HEK293 (cell line): Measurements from ENCODE around the gene NPTXR.

Experiments
- BCL11A ChIP-seq: fragments of 450-650 bp; formaldehyde crosslinking; IDR thresholded peaks from 2 replicates; pipeline ENCODE4 v1.5.1; 2016; ENCODE audit warnings: low read depth, missing biosample characterization, missing genetic modification characterization
- GLI4 ChIP-seq: fragments of 450-650 bp; formaldehyde crosslinking; IDR thresholded peaks from 2 replicates; pipeline ENCODE4 v1.5.1; 2016; ENCODE audit warnings: missing biosample characterization, missing genetic modification characterization
- GLIS1 ChIP-seq: fragments of 450-650 bp; formaldehyde crosslinking; IDR thresholded peaks from 2 replicates; pipeline ENCODE4 v1.5.1; 2016; ENCODE audit warnings: missing biosample characterization, missing genetic modification characterization
- HOXA7 ChIP-seq: sonication (generic); formaldehyde crosslinking; IDR thresholded peaks from 2 replicates; pipeline ENCODE4 v1.8.1; 2022; ENCODE audit warnings: missing genetic modification reagents, borderline replicate concordance
- HOXC10 ChIP-seq: sonication (generic); formaldehyde crosslinking; IDR thresholded peaks from 2 replicates; pipeline ENCODE4 v1.8.1; 2023; ENCODE audit warnings: mild to moderate bottlenecking, missing genetic modification reagents
- KLF1 ChIP-seq: fragments of 450-650 bp; formaldehyde crosslinking; IDR thresholded peaks from 2 replicates; pipeline ENCODE4 v1.5.1; 2016; ENCODE audit warnings: missing biosample characterization, missing genetic modification characterization
- KLF10 ChIP-seq: fragments of 450-650 bp; IDR thresholded peaks from 2 replicates; pipeline ENCODE4 v1.5.1; 2018; ENCODE audit warnings: missing biosample characterization, mild to moderate bottlenecking, missing genetic modification characterization
- KLF7 ChIP-seq: fragments of 450-650 bp; formaldehyde crosslinking; IDR thresholded peaks from 2 replicates; pipeline ENCODE4 v1.5.1; 2016; ENCODE audit warnings: missing biosample characterization, missing genetic modification characterization, borderline replicate concordance
- KLF8 ChIP-seq: fragments of 450-650 bp; formaldehyde crosslinking; IDR thresholded peaks from 2 replicates; pipeline ENCODE4 v1.5.1; 2016; ENCODE audit warnings: missing biosample characterization, missing genetic modification characterization
- KLF9 ChIP-seq: fragments of 450-650 bp; formaldehyde crosslinking; IDR thresholded peaks from 2 replicates; pipeline ENCODE4 v1.5.1; 2016; ENCODE audit warnings: missing biosample characterization, missing genetic modification characterization, low read depth
- MZF1 ChIP-seq: fragments of 450-650 bp; formaldehyde crosslinking; IDR thresholded peaks from 2 replicates; pipeline ENCODE4 v1.5.1; 2017; ENCODE audit warnings: missing biosample characterization, missing genetic modification characterization, borderline replicate concordance
- OVOL3 ChIP-seq: fragments of 450-650 bp; formaldehyde crosslinking; IDR thresholded peaks from 2 replicates; pipeline ENCODE4 v1.5.1; 2016; ENCODE audit warnings: missing biosample characterization, missing genetic modification characterization
- SCRT2 ChIP-seq: fragments of 450-650 bp; formaldehyde crosslinking; IDR thresholded peaks from 2 replicates; pipeline ENCODE4 v1.5.1; 2016; ENCODE audit warnings: missing biosample characterization, missing genetic modification characterization
- TRIM28 ChIP-seq: IDR thresholded peaks from 2 replicates; pipeline ENCODE4 v1.6.1; 2011; ENCODE audit warnings: low read length, control low read depth, borderline replicate concordance
- WT1 ChIP-seq: fragments of 450-650 bp; formaldehyde crosslinking; IDR thresholded peaks from 2 replicates; pipeline ENCODE4 v1.5.1; 2016; ENCODE audit warnings: missing biosample characterization, missing genetic modification characterization
- ZBTB17 ChIP-seq: fragments of 450-650 bp; formaldehyde crosslinking; IDR thresholded peaks from 2 replicates; pipeline ENCODE4 v1.5.1; 2016; ENCODE audit warnings: missing biosample characterization, missing genetic modification characterization
- ZBTB48 ChIP-seq: fragments of 450-650 bp; formaldehyde crosslinking; IDR thresholded peaks from 2 replicates; pipeline ENCODE4 v1.5.1; 2016; ENCODE audit warnings: missing biosample characterization, missing genetic modification characterization
- ZIC2 ChIP-seq: fragments of 450-650 bp; formaldehyde crosslinking; IDR thresholded peaks from 2 replicates; pipeline ENCODE4 v1.5.1; 2016; ENCODE audit warnings: missing biosample characterization, missing genetic modification characterization
- ZNF114 ChIP-seq: fragments of 450-650 bp; formaldehyde crosslinking; IDR thresholded peaks from 2 replicates; pipeline ENCODE4 v1.5.0; 2017; ENCODE audit warnings: missing biosample characterization, missing genetic modification characterization
- ZNF146 ChIP-seq: fragments of 450-650 bp; formaldehyde crosslinking; IDR thresholded peaks from 2 replicates; pipeline ENCODE4 v1.5.1; 2016; ENCODE audit warnings: missing biosample characterization, missing genetic modification characterization
- ZNF174 ChIP-seq: fragments of 450-650 bp; formaldehyde crosslinking; IDR thresholded peaks from 2 replicates; pipeline ENCODE4 v1.5.0; 2017; ENCODE audit warnings: missing biosample characterization, mild to moderate bottlenecking, missing genetic modification characterization
- ZNF2 ChIP-seq: fragments of 450-650 bp; formaldehyde crosslinking; IDR thresholded peaks from 2 replicates; pipeline ENCODE4 v1.5.1; 2016; ENCODE audit warnings: missing biosample characterization, missing genetic modification characterization
- ZNF214 ChIP-seq: fragments of 450-650 bp; formaldehyde crosslinking; IDR thresholded peaks from 2 replicates; pipeline ENCODE4 v1.5.1; 2017; ENCODE audit warnings: missing biosample characterization, mild to moderate bottlenecking, missing genetic modification characterization, borderline replicate concordance
- ZNF24 ChIP-seq: fragments of 450-650 bp; formaldehyde crosslinking; IDR thresholded peaks from 2 replicates; pipeline ENCODE4 v1.5.1; 2016; ENCODE audit warnings: missing biosample characterization, missing genetic modification characterization
- ZNF292 ChIP-seq: fragments of 450-650 bp; formaldehyde crosslinking; IDR thresholded peaks from 2 replicates; pipeline ENCODE4 v1.5.1; 2016; ENCODE audit warnings: low read depth, missing biosample characterization, missing genetic modification characterization, borderline replicate concordance
- ZNF341 ChIP-seq: fragments of 450-650 bp; formaldehyde crosslinking; IDR thresholded peaks from 2 replicates; pipeline ENCODE4; 2016; ENCODE audit warnings: low read depth, missing biosample characterization, missing genetic modification characterization
- ZNF366 ChIP-seq: fragments of 450-650 bp; formaldehyde crosslinking; conservative IDR thresholded peaks from 2 replicates; pipeline ENCODE4 v1.5.1; 2016; ENCODE audit warnings: missing biosample characterization, missing genetic modification characterization
- ZNF394 ChIP-seq: fragments of 450-650 bp; formaldehyde crosslinking; IDR thresholded peaks from 2 replicates; pipeline ENCODE4 v1.5.1; 2016; ENCODE audit warnings: missing biosample characterization, missing genetic modification characterization, mild to moderate bottlenecking, moderate library complexity, borderline replicate concordance
- ZNF501 ChIP-seq: fragments of 450-650 bp; formaldehyde crosslinking; IDR thresholded peaks from 2 replicates; pipeline ENCODE4 v1.5.1; 2016; ENCODE audit warnings: missing biosample characterization, missing genetic modification characterization
- ZNF558 ChIP-seq: fragments of 450-650 bp; formaldehyde crosslinking; IDR thresholded peaks from 2 replicates; pipeline ENCODE4 v1.5.1; 2016; ENCODE audit warnings: missing biosample characterization, missing genetic modification characterization
- ZNF585B ChIP-seq: fragments of 450-650 bp; formaldehyde crosslinking; IDR thresholded peaks from 2 replicates; pipeline ENCODE4 v1.5.1; 2016; ENCODE audit warnings: missing biosample characterization, missing genetic modification characterization
- ZNF626 ChIP-seq: fragments of 450-650 bp; sonication (Bioruptor Pico); formaldehyde crosslinking; IDR thresholded peaks from 2 replicates; pipeline ENCODE4 v1.5.1; 2018; ENCODE audit warnings: missing biosample characterization, missing genetic modification characterization, inconsistent platforms
- ZNF658 ChIP-seq: fragments of 450-650 bp; formaldehyde crosslinking; IDR thresholded peaks from 2 replicates; pipeline ENCODE4; 2016; ENCODE audit warnings: missing biosample characterization, missing genetic modification characterization
- ZNF747 ChIP-seq: fragments of 450-650 bp; formaldehyde crosslinking; IDR thresholded peaks from 2 replicates; pipeline ENCODE4 v1.5.1; 2016; ENCODE audit warnings: missing biosample characterization, missing genetic modification characterization
- ZNF785 ChIP-seq: fragments of 450-650 bp; formaldehyde crosslinking; IDR thresholded peaks from 2 replicates; pipeline ENCODE4 v1.5.1; 2016; ENCODE audit warnings: missing biosample characterization, missing genetic modification characterization
- ZNF792 ChIP-seq: fragments of 450-650 bp; formaldehyde crosslinking; IDR thresholded peaks from 2 replicates; pipeline ENCODE4 v1.5.1; 2016; ENCODE audit warnings: missing biosample characterization, missing genetic modification characterization
- ZNF830 ChIP-seq: fragments of 450-650 bp; IDR thresholded peaks from 2 replicates; pipeline ENCODE4 v1.5.0; 2018; ENCODE audit warnings: missing biosample characterization, missing genetic modification characterization, low read depth, mild to moderate bottlenecking, moderate library complexity
- ZSCAN16 ChIP-seq: fragments of 450-650 bp; formaldehyde crosslinking; IDR thresholded peaks from 2 replicates; pipeline ENCODE4 v1.5.1; 2016; ENCODE audit warnings: missing biosample characterization, missing genetic modification characterization
- ZSCAN30 ChIP-seq: fragments of 450-650 bp; IDR thresholded peaks from 2 replicates; pipeline ENCODE4 v1.5.1; 2018; ENCODE audit warnings: missing biosample characterization, mild to moderate bottlenecking, missing genetic modification characterization, moderate library complexity
- ZXDB ChIP-seq: fragments of 450-650 bp; formaldehyde crosslinking; IDR thresholded peaks from 2 replicates; pipeline ENCODE4 v1.5.1; 2016; ENCODE audit warnings: missing biosample characterization, missing genetic modification characterization
- TF ChIP-seq, protein P1 (sequence below): fragments of 450-650 bp; formaldehyde crosslinking; IDR thresholded peaks from 2 replicates; pipeline ENCODE4 v1.5.1; 2016; ENCODE audit warnings: missing biosample characterization, missing genetic modification characterization
- TF ChIP-seq, protein P2 (sequence below): fragments of 450-650 bp; formaldehyde crosslinking; IDR thresholded peaks from 2 replicates; pipeline ENCODE4 v1.5.1; 2016; ENCODE audit warnings: missing biosample characterization, missing genetic modification characterization, low read depth

NPTXR gene

DNA sequence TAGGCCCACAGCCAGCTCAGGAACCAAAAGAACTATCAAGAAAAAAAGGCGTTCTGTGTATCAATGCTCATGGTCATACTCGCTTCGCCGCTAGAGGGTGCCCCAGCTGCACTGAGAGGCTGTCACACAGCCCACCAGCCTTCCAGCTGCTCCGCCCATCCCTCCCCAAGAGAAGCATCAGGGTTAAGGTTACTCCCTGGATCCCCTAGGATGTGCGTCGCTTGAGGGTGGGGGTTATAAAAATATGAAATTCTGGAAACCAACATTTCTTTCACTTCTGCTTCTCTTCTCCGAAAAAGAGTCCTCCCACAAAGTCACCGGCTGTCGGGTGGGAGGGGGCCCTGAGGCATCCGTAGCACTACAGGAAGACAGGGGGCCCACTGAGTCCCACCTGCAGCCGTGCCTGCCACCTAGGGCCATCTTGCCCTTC is 26.5 kb upstream of the NPTXR start (continued):
- TF ChIP-seq, protein P1, sequence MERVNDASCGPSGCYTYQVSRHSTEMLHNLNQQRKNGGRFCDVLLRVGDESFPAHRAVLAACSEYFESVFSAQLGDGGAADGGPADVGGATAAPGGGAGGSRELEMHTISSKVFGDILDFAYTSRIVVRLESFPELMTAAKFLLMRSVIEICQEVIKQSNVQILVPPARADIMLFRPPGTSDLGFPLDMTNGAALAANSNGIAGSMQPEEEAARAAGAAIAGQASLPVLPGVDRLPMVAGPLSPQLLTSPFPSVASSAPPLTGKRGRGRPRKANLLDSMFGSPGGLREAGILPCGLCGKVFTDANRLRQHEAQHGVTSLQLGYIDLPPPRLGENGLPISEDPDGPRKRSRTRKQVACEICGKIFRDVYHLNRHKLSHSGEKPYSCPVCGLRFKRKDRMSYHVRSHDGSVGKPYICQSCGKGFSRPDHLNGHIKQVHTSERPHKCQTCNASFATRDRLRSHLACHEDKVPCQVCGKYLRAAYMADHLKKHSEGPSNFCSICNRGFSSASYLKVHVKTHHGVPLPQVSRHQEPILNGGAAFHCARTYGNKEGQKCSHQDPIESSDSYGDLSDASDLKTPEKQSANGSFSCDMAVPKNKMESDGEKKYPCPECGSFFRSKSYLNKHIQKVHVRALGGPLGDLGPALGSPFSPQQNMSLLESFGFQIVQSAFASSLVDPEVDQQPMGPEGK (tag by site-specific recombination): peak; percentile 70
- TF ChIP-seq ZIC2 (tag by site-specific recombination): 0 out of 2 replicates have a peak, but pooled peaks have one; percentile 23
- peak; percentile 87 for TF ChIP-seq ZNF394 (tag by site-specific recombination)
- no peak for TF ChIP-seq ZNF114 (tag by site-specific recombination)
- no peak for TF ChIP-seq HOXA7 (CRISPR knock-in tag)
- TF ChIP-seq KLF8 (tag by site-specific recombination): peak; percentile 51; the same call in 1 of the 2 replicates
- TF ChIP-seq KLF7 (tag by site-specific recombination): peak; percentile 78; the same call in 1 of the 2 replicates
- TF ChIP-seq GLIS1: peak; percentile 71
- no peak for TF ChIP-seq GLI4 (tag by site-specific recombination)
- no peak; the same call in 1 of the 2 replicates for TF ChIP-seq MZF1 (tag by site-specific recombination)
- TF ChIP-seq SCRT2: no peak
- TF ChIP-seq TRIM28: peak; percentile 38; the same call in 1 of the 2 replicates
- no peak for TF ChIP-seq ZNF214 (tag by site-specific recombination)
- no peak for TF ChIP-seq ZNF626
- TF ChIP-seq ZSCAN30 (tag by site-specific recombination): peak; percentile 18; the same call in 1 of the 2 replicates
- TF ChIP-seq ZNF501 (tag by site-specific recombination): peak; percentile 25; the same call in 1 of the 2 replicates
- peak; percentile 52; the same call in 1 of the 2 replicates for TF ChIP-seq KLF10
- TF ChIP-seq, protein P2, sequence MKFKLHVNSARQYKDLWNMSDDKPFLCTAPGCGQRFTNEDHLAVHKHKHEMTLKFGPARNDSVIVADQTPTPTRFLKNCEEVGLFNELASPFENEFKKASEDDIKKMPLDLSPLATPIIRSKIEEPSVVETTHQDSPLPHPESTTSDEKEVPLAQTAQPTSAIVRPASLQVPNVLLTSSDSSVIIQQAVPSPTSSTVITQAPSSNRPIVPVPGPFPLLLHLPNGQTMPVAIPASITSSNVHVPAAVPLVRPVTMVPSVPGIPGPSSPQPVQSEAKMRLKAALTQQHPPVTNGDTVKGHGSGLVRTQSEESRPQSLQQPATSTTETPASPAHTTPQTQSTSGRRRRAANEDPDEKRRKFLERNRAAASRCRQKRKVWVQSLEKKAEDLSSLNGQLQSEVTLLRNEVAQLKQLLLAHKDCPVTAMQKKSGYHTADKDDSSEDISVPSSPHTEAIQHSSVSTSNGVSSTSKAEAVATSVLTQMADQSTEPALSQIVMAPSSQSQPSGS (tag by site-specific recombination): no peak
- 0 out of 2 replicates have a peak, but pooled peaks have one; percentile 9 for TF ChIP-seq ZXDB (tag by site-specific recombination)
- TF ChIP-seq ZSCAN16: no peak
- no peak for TF ChIP-seq ZNF585B (tag by site-specific recombination)
- no peak for TF ChIP-seq ZNF558 (tag by site-specific recombination)
- no peak for TF ChIP-seq ZNF747
- peak; percentile 39; the same call in 1 of the 2 replicates for TF ChIP-seq ZBTB48 (tag by site-specific recombination)
- TF ChIP-seq ZNF292 (tag by site-specific recombination): no peak
- TF ChIP-seq ZNF341 (tag by site-specific recombination): peak; percentile 70
- TF ChIP-seq HOXC10 (CRISPR knock-in tag): no peak
- TF ChIP-seq ZNF174 (tag by site-specific recombination): no peak
- TF ChIP-seq OVOL3 (tag by site-specific recombination): no peak
- TF ChIP-seq ZNF366 (tag by site-specific recombination): peak; percentile 57
- TF ChIP-seq ZNF792 (tag by site-specific recombination): no peak
- no peak for TF ChIP-seq ZNF24 (tag by site-specific recombination)
- no peak for TF ChIP-seq BCL11A (tag by site-specific recombination)
- TF ChIP-seq KLF9 (tag by site-specific recombination): 0 out of 2 replicates have a peak, but pooled peaks have one; percentile 48
- TF ChIP-seq KLF1 (tag by site-specific recombination): 0 out of 2 replicates have a peak, but pooled peaks have one; percentile 31
- TF ChIP-seq ZNF830 (tag by site-specific recombination): no peak
- TF ChIP-seq ZNF2 (tag by site-specific recombination): 0 out of 2 replicates have a peak, but pooled peaks have one; percentile 40
- TF ChIP-seq ZNF658 (tag by site-specific recombination): no peak
- peak; percentile 40; the same call in 1 of the 2 replicates for TF ChIP-seq ZBTB17
- no peak for TF ChIP-seq ZNF146 (tag by site-specific recombination)
- no peak for TF ChIP-seq ZNF785 (tag by site-specific recombination)
- 0 out of 2 replicates have a peak, but pooled peaks have one; percentile 53 for TF ChIP-seq WT1 (tag by site-specific recombination)
